Measurements from ENCODE around the gene TSPAN13.

TSPAN13 gene

GRCh38 chr7:16743236-16743635 lies 10.3 kb upstream of the TSPAN13 start:
- no peaks in the 10 kb centered on the region for H4K20me1 ChIP-seq (ENCODE audit: control insufficient read depth, insufficient read depth, low read depth, low read length)
- no peaks in the 10 kb centered on the region for H3F3A ChIP-seq (ENCODE audit: control insufficient read depth, insufficient read depth)
- no peaks in the 10 kb centered on the region for H3K36me3 ChIP-seq (ENCODE audit: control insufficient read depth, low read length)
- no peak overlapping the region for H3K27ac ChIP-seq (ENCODE audit: low read depth, low read length)
- no peak overlapping the region for H3K4me3 ChIP-seq (ENCODE audit: low read length)
- H3K9me2 ChIP-seq (replicated peaks; ENCODE audit: control insufficient read depth, low read length): no peaks in the 10 kb centered on the region
- H3K4me1 ChIP-seq (ENCODE audit: control insufficient read depth, low read length): no peaks in the 10 kb centered on the region
- H3K4me2 ChIP-seq (ENCODE audit: low read length): no peak overlapping the region
- no peaks in the 10 kb centered on the region for H3K9me3 ChIP-seq (ENCODE audit: control insufficient read depth, insufficient read depth, low read length)
- no peak for TF ChIP-seq EZH2phosphoT487 (IDR thresholded peaks at IDR 0.05; ENCODE audit: borderline replicate concordance, low read length)
- TF ChIP-seq CTCF (IDR thresholded peaks at IDR 0.05; ENCODE audit: low read depth, low read length, poor library complexity, severe bottlenecking): no peak
- H3K27me3 ChIP-seq (ENCODE audit: control insufficient read depth, low read length): no peaks in the 10 kb centered on the region
- H3K79me2 ChIP-seq (ENCODE audit: control insufficient read depth, low read length): no peaks in the 10 kb centered on the region

GRCh38 chr7:16744518-16745250 lies 8.9 kb upstream of the TSPAN13 start:
- Histone ChIP-seq H3K27ac (ENCODE audit: low read depth, low read length) (no peak overlapping the region), H3K36me3 (ENCODE audit: control insufficient read depth, low read length) (no peaks in the 10 kb centered on the region), H3K9me2 (replicated peaks; ENCODE audit: control insufficient read depth, low read length) (no peaks in the 10 kb centered on the region), H3F3A (ENCODE audit: control insufficient read depth, insufficient read depth) (no peaks in the 10 kb centered on the region), H3K9me3 (ENCODE audit: control insufficient read depth, insufficient read depth, low read length) (no peaks in the 10 kb centered on the region), H3K4me2 (ENCODE audit: low read length) (no peak overlapping the region), H4K20me1 (ENCODE audit: control insufficient read depth, insufficient read depth, low read depth, low read length) (no peaks in the 10 kb centered on the region), H3K27me3 (ENCODE audit: control insufficient read depth, low read length) (no peaks in the 10 kb centered on the region), H3K79me2 (ENCODE audit: control insufficient read depth, low read length) (no peaks in the 10 kb centered on the region), H3K4me3 (ENCODE audit: low read length) (no peak overlapping the region), H3K4me1 (ENCODE audit: control insufficient read depth, low read length) (no peaks in the 10 kb centered on the region)
- TF ChIP-seq EZH2phosphoT487 (IDR thresholded peaks at IDR 0.05; ENCODE audit: borderline replicate concordance, low read length) (no peak), CTCF (IDR thresholded peaks at IDR 0.05; ENCODE audit: low read depth, low read length, poor library complexity, severe bottlenecking) (no peak)

- Histone ChIP-seq H3K4me1 (ENCODE audit: control insufficient read depth, low read length) (no peaks in the 10 kb centered on the region), H3K9me2 (replicated peaks; ENCODE audit: control insufficient read depth, low read length) (no peaks in the 10 kb centered on the region), H3F3A (ENCODE audit: control insufficient read depth, insufficient read depth) (no peaks in the 10 kb centered on the region), H3K4me2 (ENCODE audit: low read length) (no peak overlapping the region), H3K79me2 (ENCODE audit: control insufficient read depth, low read length) (no peaks in the 10 kb centered on the region), H3K4me3 (ENCODE audit: low read length) (no peak overlapping the region), H3K27ac (ENCODE audit: low read depth, low read length) (no peak overlapping the region), H4K20me1 (ENCODE audit: control insufficient read depth, insufficient read depth, low read depth, low read length) (no peaks in the 10 kb centered on the region), H3K27me3 (ENCODE audit: control insufficient read depth, low read length) (no peaks in the 10 kb centered on the region), H3K9me3 (ENCODE audit: control insufficient read depth, insufficient read depth, low read length) (no peaks in the 10 kb centered on the region), H3K36me3 (ENCODE audit: control insufficient read depth, low read length) (no peaks in the 10 kb centered on the region)
- no peak for TF ChIP-seq EZH2phosphoT487 (IDR thresholded peaks at IDR 0.05; ENCODE audit: borderline replicate concordance, low read length)
- no peak for TF ChIP-seq CTCF (IDR thresholded peaks at IDR 0.05; ENCODE audit: low read depth, low read length, poor library complexity, severe bottlenecking)
These were observed 7.9 kb upstream of the TSPAN13 start for GRCh38 chr7:16745645-16746044.

All from DOHH2 (cell line).